ENCODE results near the gene NR4A3. TPM values are rescaled to one million over a fixed set of nuclear protein-coding genes. Genes with fewer than 3 reads are reported as not detected.

The NR4A3 gene
- total and polyA plus RNA-seq, 2 of the 13 experiments (the other 11 are each of a cell fraction or from before 2014, with no cell fraction given) = 0.02 to 0.09 TPM

DNA sequence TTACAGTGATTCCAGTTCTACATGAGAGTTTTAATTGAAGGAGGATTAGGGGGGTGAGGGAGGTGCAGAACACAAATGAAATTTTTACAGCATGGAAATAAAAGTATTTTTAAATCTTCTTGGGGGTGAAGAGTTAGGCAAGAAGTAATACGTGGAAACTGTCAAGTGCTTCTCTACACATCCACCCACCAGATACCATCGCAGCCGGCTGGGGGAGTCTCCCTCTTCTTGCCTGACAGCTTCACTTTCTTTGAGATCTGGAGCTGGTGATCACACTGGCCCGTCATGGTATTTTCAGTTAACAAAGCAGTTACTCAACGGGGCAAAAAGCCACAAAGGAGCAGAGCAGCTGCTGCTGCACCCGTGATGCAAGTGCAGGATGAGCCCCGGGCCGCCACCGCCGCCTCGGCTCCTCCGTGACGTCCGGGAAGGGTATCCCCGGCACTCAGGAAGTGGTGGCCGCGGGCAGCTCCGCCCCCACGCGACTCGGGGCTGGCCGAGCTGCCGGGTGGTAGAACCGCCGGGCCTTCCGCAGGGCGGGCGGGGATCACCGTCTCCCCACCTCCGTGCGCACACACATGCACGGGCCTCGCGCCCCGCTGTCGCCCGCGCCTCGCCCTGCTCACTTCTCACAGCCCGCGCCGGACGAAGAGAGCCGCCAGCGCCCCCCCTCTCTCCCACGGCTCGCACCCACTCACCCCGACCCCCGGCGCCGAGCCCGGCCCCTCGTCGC lies 2.4 kb upstream of the NR4A3 start (continued):
- no peak for TF ChIP-seq ZBTB3 (CRISPR knock-in tag; IDR thresholded peaks at IDR 0.05; ENCODE audit: borderline replicate concordance, low read depth)
- peak; percentile 81 for TF ChIP-seq ELF1 (CRISPR knock-in tag; IDR thresholded peaks at IDR 0.05)
- TF ChIP-seq POLR2A (IDR thresholded peaks at IDR 0.05; ENCODE audit: insufficient read depth in 1 of 2, low read depth in 2 of 2, low read length in 2 of 2) = peak in 1 of 2 experiments; percentile 96; a peak in 2 of 4 replicates
- TF ChIP-seq ZNF737 (CRISPR knock-in tag; IDR thresholded peaks at IDR 0.05; ENCODE audit: borderline replicate concordance) = no peak
- no peak for TF ChIP-seq ZFP36L1 (CRISPR knock-in tag; IDR thresholded peaks at IDR 0.05)
- TF ChIP-seq ZNF670 (CRISPR knock-in tag; IDR thresholded peaks at IDR 0.05; ENCODE audit: borderline replicate concordance) = no peak
- peak; percentile 76 for TF ChIP-seq RAD21 (CRISPR knock-in tag; IDR thresholded peaks at IDR 0.05)
- no peak for TF ChIP-seq SUZ12 (IDR thresholded peaks at IDR 0.05; ENCODE audit: low read depth, low read length)
- no peak for TF ChIP-seq ZNF235 (CRISPR knock-in tag; IDR thresholded peaks at IDR 0.05; ENCODE audit: borderline replicate concordance)
- no peak for TF ChIP-seq TMF1 (CRISPR knock-in tag; IDR thresholded peaks at IDR 0.05; ENCODE audit: low read depth)
- peak; percentile 63 for TF ChIP-seq ETV5 (CRISPR knock-in tag; IDR thresholded peaks at IDR 0.05; ENCODE audit: borderline replicate concordance)
- no peak for TF ChIP-seq SSRP1 (CRISPR knock-in tag; IDR thresholded peaks at IDR 0.05)
- TF ChIP-seq FOXP4 (CRISPR knock-in tag; IDR thresholded peaks at IDR 0.05) = no peak
- no peak for TF ChIP-seq GTF3A (CRISPR knock-in tag; conservative IDR thresholded peaks at IDR 0.05)
- TF ChIP-seq ZMAT3 (CRISPR knock-in tag; conservative IDR thresholded peaks at IDR 0.05) = no peak; the same call in 1 of the 2 replicates
- TF ChIP-seq ZNF180 (CRISPR knock-in tag; IDR thresholded peaks at IDR 0.05; ENCODE audit: borderline replicate concordance, low read depth) = no peak
- no peak for TF ChIP-seq SP1 (IDR thresholded peaks at IDR 0.05)
- 0 out of 2 replicates have a peak, but pooled peaks have one; percentile 61 for TF ChIP-seq SP1 (CRISPR knock-in tag; IDR thresholded peaks at IDR 0.05)
- TF ChIP-seq, protein P1, sequence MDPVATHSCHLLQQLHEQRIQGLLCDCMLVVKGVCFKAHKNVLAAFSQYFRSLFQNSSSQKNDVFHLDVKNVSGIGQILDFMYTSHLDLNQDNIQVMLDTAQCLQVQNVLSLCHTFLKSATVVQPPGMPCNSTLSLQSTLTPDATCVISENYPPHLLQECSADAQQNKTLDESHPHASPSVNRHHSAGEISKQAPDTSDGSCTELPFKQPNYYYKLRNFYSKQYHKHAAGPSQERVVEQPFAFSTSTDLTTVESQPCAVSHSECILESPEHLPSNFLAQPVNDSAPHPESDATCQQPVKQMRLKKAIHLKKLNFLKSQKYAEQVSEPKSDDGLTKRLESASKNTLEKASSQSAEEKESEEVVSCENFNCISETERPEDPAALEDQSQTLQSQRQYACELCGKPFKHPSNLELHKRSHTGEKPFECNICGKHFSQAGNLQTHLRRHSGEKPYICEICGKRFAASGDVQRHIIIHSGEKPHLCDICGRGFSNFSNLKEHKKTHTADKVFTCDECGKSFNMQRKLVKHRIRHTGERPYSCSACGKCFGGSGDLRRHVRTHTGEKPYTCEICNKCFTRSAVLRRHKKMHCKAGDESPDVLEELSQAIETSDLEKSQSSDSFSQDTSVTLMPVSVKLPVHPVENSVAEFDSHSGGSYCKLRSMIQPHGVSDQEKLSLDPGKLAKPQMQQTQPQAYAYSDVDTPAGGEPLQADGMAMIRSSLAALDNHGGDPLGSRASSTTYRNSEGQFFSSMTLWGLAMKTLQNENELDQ (CRISPR knock-in tag; IDR thresholded peaks at IDR 0.05; ENCODE audit: borderline replicate concordance) = no peak
- TF ChIP-seq, protein P2, sequence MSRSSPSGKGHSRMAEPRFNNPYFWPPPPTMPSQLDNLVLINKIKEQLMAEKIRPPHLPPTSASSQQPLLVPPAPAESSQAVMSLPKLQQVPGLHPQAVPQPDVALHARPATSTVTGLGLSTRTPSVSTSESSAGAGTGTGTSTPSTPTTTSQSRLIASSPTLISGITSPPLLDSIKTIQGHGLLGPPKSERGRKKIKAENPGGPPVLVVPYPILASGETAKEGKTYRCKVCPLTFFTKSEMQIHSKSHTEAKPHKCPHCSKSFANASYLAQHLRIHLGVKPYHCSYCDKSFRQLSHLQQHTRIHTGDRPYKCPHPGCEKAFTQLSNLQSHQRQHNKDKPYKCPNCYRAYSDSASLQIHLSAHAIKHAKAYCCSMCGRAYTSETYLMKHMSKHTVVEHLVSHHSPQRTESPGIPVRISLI (CRISPR knock-in tag; IDR thresholded peaks at IDR 0.05; ENCODE audit: borderline replicate concordance) = no peak
- no peak for TF ChIP-seq ZNF251 (CRISPR knock-in tag; IDR thresholded peaks at IDR 0.05)
- TF ChIP-seq, protein P3, sequence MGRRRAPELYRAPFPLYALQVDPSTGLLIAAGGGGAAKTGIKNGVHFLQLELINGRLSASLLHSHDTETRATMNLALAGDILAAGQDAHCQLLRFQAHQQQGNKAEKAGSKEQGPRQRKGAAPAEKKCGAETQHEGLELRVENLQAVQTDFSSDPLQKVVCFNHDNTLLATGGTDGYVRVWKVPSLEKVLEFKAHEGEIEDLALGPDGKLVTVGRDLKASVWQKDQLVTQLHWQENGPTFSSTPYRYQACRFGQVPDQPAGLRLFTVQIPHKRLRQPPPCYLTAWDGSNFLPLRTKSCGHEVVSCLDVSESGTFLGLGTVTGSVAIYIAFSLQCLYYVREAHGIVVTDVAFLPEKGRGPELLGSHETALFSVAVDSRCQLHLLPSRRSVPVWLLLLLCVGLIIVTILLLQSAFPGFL (CRISPR knock-in tag; IDR thresholded peaks at IDR 0.05) = no peak
- no peak for TF ChIP-seq MIER2 (CRISPR knock-in tag; IDR thresholded peaks at IDR 0.05)
- TF ChIP-seq ZNF329 (CRISPR knock-in tag; IDR thresholded peaks at IDR 0.05; ENCODE audit: low read depth) = no peak
- TF ChIP-seq POLR2AphosphoS5 (IDR thresholded peaks at IDR 0.05; ENCODE audit: low read depth, low read length) = no peak

Data from HepG2 (cell line).